K562 (cell line): ENCODE data around the gene ITGA3. TPM values are rescaled to one million over a fixed set of nuclear protein-coding genes. Genes with fewer than 3 reads are reported as not detected.

Source experiments
- ATAC-seq: fragments of 200-7000 bp; cut with Tn5 transposase; 3 replicates; pipeline ENCODE4 v1.9.1; 2020; ENCODE audit warnings: moderate library complexity
- BruUV-seq: library from RNA; stranded (reverse); fragments of 400-500 nt; replicated peaks from 2 replicates; lab custom pipeline; 2021; lab: Mats Ljungman, UMichigan
- CTCF ChIA-PET: fragments of 300-600 bp; formaldehyde crosslinking; extraction: SDS; loops from one replicate; lab custom pipeline; 2021; ENCODE audit warnings: low intra/inter-chr PET ratio; lab: Yijun Ruan, JAX
- POLR2A ChIA-PET: fragments of 300-600, 350-650 bp; sonication (Branson Sonifier 250); formaldehyde crosslinking; extraction: SDS; loops from one replicate; lab custom pipeline; 2021; ENCODE audit warnings: antibody characterized with exemption, inconsistent platforms; lab: Yijun Ruan, JAX
- DNase-seq, 4 experiments: peaks; one replicate each; pipeline versions ENCODE4 v3.0.0 to v3.0.0-alpha.2; 2011 to 2018; ENCODE audit warnings: low spot score in 3 of 4, mixed read lengths in 3 of 4; ENCODE audit errors: extremely low read depth in 1 of 4
- FAIRE-seq: peaks from 2 replicates; lab custom pipeline; 2011; peaks lifted over from hg19 to GRCh38; lab: Jason Lieb, UNC
- H2AFZ ChIP-seq: 2 replicates; pipeline ENCODE4 v1.6.0; 2011; ENCODE audit warnings: low read depth, low read length, control low read depth, inconsistent platforms
- H3K27ac ChIP-seq: fragments of 200-600 bp; 3 replicates; pipeline ENCODE4 v1.8.0; 2011; ENCODE audit warnings: low read depth, mild to moderate bottlenecking, control low read depth, inconsistent platforms, low read length, moderate library complexity, mixed read lengths; ENCODE audit errors: extremely low read depth
- H3K27me3 ChIP-seq, 2 experiments: fragments of 300-600 bp in 1 of 2; 2 replicates in 1 of 2; 3 replicates in 1 of 2; pipeline versions ENCODE4 v1.6.0 to v1.8.0; 2011; ENCODE audit warnings: inconsistent platforms in 2 of 2, low read length in 2 of 2, mild to moderate bottlenecking in 1 of 2, mixed read lengths in 1 of 2, moderate library complexity in 1 of 2; ENCODE audit not compliant: control insufficient read depth in 2 of 2, insufficient read depth in 2 of 2
- H3K36me3 ChIP-seq: fragments of 300-600 bp; 3 replicates; pipeline ENCODE4 v1.8.0; 2011; ENCODE audit warnings: mild to moderate bottlenecking, low read length, inconsistent platforms; ENCODE audit not compliant: control insufficient read depth, insufficient read depth
- H3K4me1 ChIP-seq, 2 experiments: fragments of 200-600 bp in 1 of 2; replicated peaks in 1 of 2; 2 replicates in 1 of 2; 3 replicates in 1 of 2; pipeline versions ENCODE4 v1.5.1 to v1.8.0; 2011; ENCODE audit warnings: inconsistent platforms in 2 of 2, low read length in 2 of 2, mild to moderate bottlenecking in 1 of 2, mixed read lengths in 1 of 2, moderate library complexity in 1 of 2; ENCODE audit not compliant: control insufficient read depth in 2 of 2, insufficient read depth in 2 of 2
- H3K4me2 ChIP-seq: 2 replicates; pipeline ENCODE4 v1.6.1; 2011; ENCODE audit warnings: low read length, control low read depth, inconsistent platforms, mixed read lengths; ENCODE audit not compliant: insufficient read depth
- H3K4me3 ChIP-seq: fragments of 200-600 bp; sonication (generic), shearing (Covaris generic); 2 replicates; pipeline ENCODE4 v1.5.1; 2016; ENCODE audit warnings: control low read depth, inconsistent platforms
- H3K79me2 ChIP-seq: fragments of 200-600 bp; 3 replicates; pipeline ENCODE4 v1.8.0; 2011; ENCODE audit warnings: low read length, inconsistent platforms; ENCODE audit not compliant: control insufficient read depth, insufficient read depth
- H3K9ac ChIP-seq, 2 experiments: 2 replicates each; pipeline versions ENCODE4 v1.6.0 to v1.6.1; 2011; ENCODE audit warnings: low read depth in 2 of 2, low read length in 2 of 2, control low read depth in 1 of 2, inconsistent platforms in 1 of 2, mild to moderate bottlenecking in 1 of 2, mixed read lengths in 1 of 2; ENCODE audit not compliant: insufficient read depth in 1 of 2
- H3K9me1 ChIP-seq: one replicate; pipeline ENCODE4 v1.6.0; 2011; ENCODE audit warnings: inconsistent platforms, mild to moderate bottlenecking, low read length, moderate library complexity; ENCODE audit not compliant: control insufficient read depth, insufficient read depth
- H3K9me3 ChIP-seq: replicated peaks from 2 replicates; pipeline ENCODE4 v1.5.1; 2011; ENCODE audit warnings: low read depth, low read length, inconsistent platforms; ENCODE audit not compliant: control insufficient read depth, insufficient read depth
- H4K20me1 ChIP-seq: replicated peaks from 2 replicates; pipeline ENCODE4 v1.6.1; 2011; ENCODE audit warnings: low read length, inconsistent platforms, mixed read lengths; ENCODE audit not compliant: control insufficient read depth, insufficient read depth
- ADNP ChIP-seq: fragments of 200-800 bp; sonication (Bioruptor generic); IDR thresholded peaks from 2 replicates; pipeline ENCODE4 v1.6.1; 2016; ENCODE audit warnings: missing genetic modification characterization, missing compliant biosample characterization
- CBX2 ChIP-seq: fragments of 200-600 bp; sonication (generic); IDR thresholded peaks from one replicate; pipeline ENCODE4 v1.6.1; 2012; ENCODE audit warnings: mild to moderate bottlenecking, low read length, inconsistent platforms; ENCODE audit not compliant: insufficient read depth, poor library complexity, severe bottlenecking
- CHD1 ChIP-seq: fragments of 200-600 bp; sonication (generic); IDR thresholded peaks from one replicate; pipeline ENCODE4 v1.6.1; 2012; ENCODE audit warnings: mild to moderate bottlenecking, moderate library complexity, low read length, inconsistent platforms
- KAT2B ChIP-seq: IDR thresholded peaks from one replicate; pipeline ENCODE4 v1.6.1; 2012; ENCODE audit warnings: low read depth, mild to moderate bottlenecking, control low read depth, inconsistent platforms, low read length, moderate library complexity
- PATZ1 ChIP-seq: fragments of 250-450 bp; sonication (Bioruptor Pico); IDR thresholded peaks from 2 replicates; pipeline ENCODE4 v1.5.0; 2020; ENCODE audit warnings: mild to moderate bottlenecking, borderline replicate concordance
- SIX5 ChIP-seq, 2 experiments: IDR thresholded peaks; 2 replicates each; pipeline ENCODE4 v1.6.1; 2011; ENCODE audit warnings: low read length in 2 of 2, borderline replicate concordance in 1 of 2, low read depth in 1 of 2, mild to moderate bottlenecking in 1 of 2, moderate library complexity in 1 of 2; ENCODE audit not compliant: insufficient read depth in 1 of 2
- SMARCC2 ChIP-seq: fragments of 450-650 bp; IDR thresholded peaks from 2 replicates; pipeline ENCODE4 v1.6.1; 2017; ENCODE audit warnings: antibody characterized with exemption, moderate library complexity, mild to moderate bottlenecking, low read depth
- SPI1 ChIP-seq: IDR thresholded peaks from 2 replicates; pipeline ENCODE4 v1.6.1; 2011; ENCODE audit warnings: low read depth, low read length, control low read depth, borderline replicate concordance
- SREBF1 ChIP-seq: fragments of 150-350 bp; IDR thresholded peaks from 2 replicates; pipeline ENCODE4 v1.6.1; 2014; ENCODE audit warnings: antibody characterized with exemption, low read depth, low read length, borderline replicate concordance
- TCF3 ChIP-seq: sonication (generic); formaldehyde crosslinking; IDR thresholded peaks from 2 replicates; pipeline ENCODE4 v1.4.0; 2020; ENCODE audit warnings: mild to moderate bottlenecking, missing genetic modification reagents
- XRCC3 ChIP-seq: fragments of 450-650 bp; IDR thresholded peaks from 2 replicates; pipeline ENCODE4 v1.6.1; 2017; ENCODE audit warnings: mild to moderate bottlenecking, moderate library complexity
- XRCC5 ChIP-seq: fragments of 200-400 bp; formaldehyde crosslinking; IDR thresholded peaks from 2 replicates; pipeline ENCODE4 v1.6.1; 2017; ENCODE audit warnings: low read depth, mild to moderate bottlenecking, low read length
- YBX1 ChIP-seq: fragments of 450-650 bp; IDR thresholded peaks from 2 replicates; pipeline ENCODE4 v1.7.1; 2016; ENCODE audit warnings: mild to moderate bottlenecking
- ZNF140 ChIP-seq: fragments of 250-450 bp; sonication (Bioruptor Pico); IDR thresholded peaks from 2 replicates; pipeline ENCODE4 v1.8.0; 2021; ENCODE audit warnings: moderate library complexity, mild to moderate bottlenecking, inconsistent platforms
- ZNF75A ChIP-seq: fragments of 450-650 bp; formaldehyde crosslinking; IDR thresholded peaks from 2 replicates; pipeline ENCODE4 v1.4.0; 2020; ENCODE audit warnings: mild to moderate bottlenecking
- WGBS: fragments of 100-300 bp; shearing (Covaris generic); methylation state at CpG from one replicate; pipeline ENCODE4 v1.1.6; 2016; ENCODE audit warnings: low coverage, mixed read lengths; ENCODE audit not compliant: insufficient coverage; ENCODE audit errors: missing lambda C conversion rate; 5-methylcytosine and 5-hydroxymethylcytosine counted together
- in situ Hi-C: fragments of 300-500 bp; cut with MboI; formaldehyde crosslinking; loops from 4 replicates; pipeline ENCODE4 v1.15.0; 2018; ENCODE audit warnings: inconsistent platforms, mixed read lengths
- intact Hi-C: fragments of 100-400 bp; cut with micrococcal nuclease; formaldehyde crosslinking; loops from 2 replicates; pipeline ENCODE4 v1.14.2; 2022
- polyA plus RNA-seq, 8 experiments: library from polyadenylated mRNA; depleted of rRNA in 4 of 8; stranded (reverse) in 5 of 8; unstranded in 3 of 8; fragments of >200 nt; fragmentation: Nextera tagmentation in 2 of 8; fragmentation: Illumina TruSeq in 1 of 8; extraction: Ambion mirVana in 2 of 8; extraction: Trizol in 1 of 8; gene quantifications; 2 replicates each; pipeline versions ENCODE4 v1.2.1 to v1.2.3, GENCODE V29; 2011 to 2014; ENCODE audit warnings: inconsistent platforms in 1 of 8, missing spikeins in 1 of 8
- total RNA-seq, 7 experiments: library from RNA; depleted of rRNA in 6 of 7; stranded (reverse); fragments of >200 nt in 6 of 7; fragmentation: Illumina TruSeq in 2 of 7; extraction: Trizol in 2 of 7; gene quantifications; 2 replicates each; pipeline versions ENCODE4 v1.2.1 to v1.2.3, GENCODE V29; 2011 to 2021; ENCODE audit warnings: low replicate concordance in 1 of 7
- TF ChIP-seq, protein P1 (sequence below): sonication (generic); formaldehyde crosslinking; IDR thresholded peaks from 2 replicates; pipeline ENCODE4 v1.8.1; 2023; ENCODE audit warnings: mild to moderate bottlenecking, missing genetic modification reagents

The ITGA3 gene
- total and polyA plus RNA-seq, 9 of the 15 experiments (the other 6 are each of a cell fraction or from before 2014, with no cell fraction given): 0.03 to 0.75 (median 0.14) TPM; not detected in 2

DNA sequence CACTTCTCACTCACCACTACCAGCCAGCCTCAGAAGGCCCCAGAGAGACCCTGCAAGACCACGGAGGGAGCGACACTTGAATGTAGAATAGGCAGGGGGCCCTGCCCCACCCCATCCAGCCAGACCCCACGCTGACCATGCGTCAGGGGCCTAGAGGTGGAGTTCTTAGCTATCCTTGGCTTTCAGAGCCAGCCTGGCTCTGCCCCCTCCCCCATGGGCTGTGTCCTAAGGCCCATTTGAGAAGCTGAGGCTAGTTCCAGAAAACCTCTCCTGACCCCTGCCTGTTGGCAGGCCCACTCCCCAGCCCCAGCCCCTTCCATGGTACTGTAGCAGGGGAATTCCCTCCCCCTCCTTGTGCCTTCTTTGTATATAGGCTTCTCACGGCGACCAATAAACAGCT, 34.2 kb downstream of the ITGA3 start:
- no TSS peak for BruUV-seq
- ChIA-PET CTCF (interaction anchor here (0.7 kb wide), 1 partner anchor 225 kb away, joined by 3 read pairs; no protein-coding TSS in a partner anchor), POLR2A (interaction anchor here (1.4 kb wide), 1 partner anchor 11 kb away, joined by 4 read pairs; no protein-coding TSS in a partner anchor)
- ATAC-seq: no peak
- FAIRE-seq: no peak
- TF ChIP-seq ZNF75A (CRISPR knock-in tag) (no peak), TCF3 (CRISPR knock-in tag) (no peak), ADNP (tag) (no peak), SMARCC2 (no peak), ZNF140 (CRISPR knock-in tag) (no peak), KAT2B (no peak), SPI1 (no peak), CBX2 (no peak), XRCC5 (no peak), YBX1 (no peak), XRCC3 (no peak), SREBF1 (no peak), SIX5 (IDR thresholded peaks at IDR 0.05; ENCODE audit: borderline replicate concordance in 1 of 2, insufficient read depth in 1 of 2, low read depth in 1 of 2, low read length in 2 of 2) (no peak), CHD1 (no peak), PATZ1 (no peak)
- TF ChIP-seq, protein P1, sequence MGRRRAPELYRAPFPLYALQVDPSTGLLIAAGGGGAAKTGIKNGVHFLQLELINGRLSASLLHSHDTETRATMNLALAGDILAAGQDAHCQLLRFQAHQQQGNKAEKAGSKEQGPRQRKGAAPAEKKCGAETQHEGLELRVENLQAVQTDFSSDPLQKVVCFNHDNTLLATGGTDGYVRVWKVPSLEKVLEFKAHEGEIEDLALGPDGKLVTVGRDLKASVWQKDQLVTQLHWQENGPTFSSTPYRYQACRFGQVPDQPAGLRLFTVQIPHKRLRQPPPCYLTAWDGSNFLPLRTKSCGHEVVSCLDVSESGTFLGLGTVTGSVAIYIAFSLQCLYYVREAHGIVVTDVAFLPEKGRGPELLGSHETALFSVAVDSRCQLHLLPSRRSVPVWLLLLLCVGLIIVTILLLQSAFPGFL (CRISPR knock-in tag): no peak
- peaks cover 7 to 33% of the 10 kb centered on the region in 2 experiments; a peak in 4 of 5 replicates for H3K27me3 ChIP-seq
- H3K4me2 ChIP-seq: no peak overlapping the region
- no peak overlapping the region for H3K4me3 ChIP-seq
- intact Hi-C loops (no loop called here), in situ Hi-C loops (no loop called here)
- H3K36me3 ChIP-seq: no peaks in the 10 kb centered on the region
- no peak overlapping the region for H3K27ac ChIP-seq
- H2AFZ ChIP-seq: no peak overlapping the region
- peaks cover 3% of the 10 kb centered on the region for H3K9me1 ChIP-seq
- WGBS: 3% methylated on average over 6 of the region's 6 CpGs
- H4K20me1 ChIP-seq: peaks cover 7% of the 10 kb centered on the region; the same call in 1 of the 2 replicates
- H3K9me3 ChIP-seq: no peaks in the 10 kb centered on the region
- peaks cover 3 to 7% of the 10 kb centered on the region in 2 experiments; a peak in 3 of 5 replicates for H3K4me1 ChIP-seq
- no peak overlapping the region; a peak in 1 of 4 replicates for H3K9ac ChIP-seq
- H3K79me2 ChIP-seq: no peaks in the 10 kb centered on the region
- DNase-seq: no peak
